Measurements from ENCODE around the gene NFIC. TPM values are rescaled to one million over a fixed set of nuclear protein-coding genes. Genes with fewer than 3 reads are reported as not detected.

The NFIC gene
- total and polyA plus RNA-seq, 10 of the 15 experiments (the other 5 are each of a cell fraction or from before 2014, with no cell fraction given) = 0.71 to 53.5 (median 10.2) TPM

DNA sequence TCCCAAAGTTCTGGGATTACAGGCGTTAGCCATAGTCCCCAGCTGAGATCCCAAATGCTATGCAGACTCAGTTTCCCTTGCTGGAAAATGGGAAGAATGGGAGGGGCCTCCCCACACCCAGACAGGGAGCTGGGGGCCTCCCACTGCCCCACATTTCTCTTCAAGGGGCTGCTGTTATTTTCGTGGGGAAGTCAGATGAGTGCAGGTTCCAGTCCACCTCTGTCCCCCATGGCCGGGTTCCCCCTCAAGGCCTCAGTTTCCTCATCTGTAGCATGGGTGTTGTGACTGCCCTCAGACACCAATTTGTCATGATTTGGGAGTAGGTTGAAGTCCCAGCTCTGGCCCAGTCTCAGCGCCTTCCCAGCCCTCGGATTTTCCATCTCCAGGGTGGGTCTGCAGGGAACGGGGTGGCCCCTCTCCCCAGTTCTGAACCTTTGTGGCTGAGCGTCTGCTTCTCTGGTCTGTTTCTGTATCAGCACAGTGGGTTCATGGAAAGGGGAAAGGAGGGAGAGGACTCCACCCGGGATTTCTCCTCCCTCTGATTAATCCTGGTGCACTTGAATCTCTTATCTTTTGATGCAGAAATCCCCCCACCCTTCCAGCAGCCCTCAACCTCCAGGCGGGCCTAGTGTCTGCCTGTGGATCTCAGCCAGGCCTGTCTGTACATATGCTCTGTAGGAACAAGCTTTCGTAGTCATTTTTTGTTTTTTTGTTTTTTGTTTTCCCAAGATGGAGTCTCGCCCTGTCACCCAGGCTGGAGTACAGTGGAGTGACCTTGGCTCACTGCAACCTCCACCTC, 12.2 kb downstream of the NFIC start:
- ATAC-seq (no peak), DNase-seq (ENCODE audit: low read depth, low spot score) (no peak), FAIRE-seq (no peak)
- RAD21 ChIA-PET (ENCODE audit: unreplicated experiment) = no interaction called here
- H2AFZ ChIP-seq (ENCODE audit: control insufficient read depth, low read depth, low read length) = no peak overlapping the region
- no peaks in the 10 kb centered on the region for H3K9me3 ChIP-seq (replicated peaks; ENCODE audit: control insufficient read depth, insufficient read depth, low read length)
- 53% methylated on average over 11 of the region's 11 CpGs for WGBS (ENCODE audit: insufficient coverage, insufficient replicate concordance, low lambda C conversion rate, missing lambda C conversion rate)
- POLR2A ChIA-PET = interaction anchor here (0.7 kb wide), 2 partner anchors 318 to 325 kb away, joined by 3 to 4 read pairs; no protein-coding TSS in a partner anchor
- H3K4me1 ChIP-seq (ENCODE audit: control insufficient read depth, insufficient read depth, low read length) = peaks cover 9% of the 10 kb centered on the region
- H3K79me2 ChIP-seq (ENCODE audit: control insufficient read depth, insufficient read depth, low read length) = peaks cover 55% of the 10 kb centered on the region
- H4K20me1 ChIP-seq (ENCODE audit: control insufficient read depth, insufficient read depth) = peaks cover 2% of the 10 kb centered on the region; the same call in 1 of the 2 replicates
- H3K4me2 ChIP-seq (ENCODE audit: control insufficient read depth, insufficient read depth) = no peak overlapping the region
- in situ Hi-C loops (cut with MboI) (no loop called here), intact Hi-C loops (cut with micrococcal nuclease; ENCODE audit: unreplicated experiment) (no loop called here)
- CTCF ChIA-PET = interaction anchor here (0.6 kb wide), 1 partner anchor 434 kb away, joined by 4 read pairs; no protein-coding TSS in a partner anchor
- peaks cover 0 to 18% of the 10 kb centered on the region in 2 experiments; a peak in 3 of 4 replicates for H3K36me3 ChIP-seq (ENCODE audit: control insufficient read depth in 2 of 2, insufficient read depth in 2 of 2, low read length in 1 of 2)
- no peak overlapping the region for H3K9ac ChIP-seq (ENCODE audit: control insufficient read depth, insufficient read depth, low read length)
- BruUV-seq (replicated peaks) = no TSS peak
- SMC1A ChIA-PET (ENCODE audit: uncharacterized antibody, unreplicated experiment) = no interaction called here
- TF ChIP-seq TCF12 (IDR thresholded peaks at IDR 0.05; ENCODE audit: low read depth, low read length) (no peak), SP1 (IDR thresholded peaks at IDR 0.05; ENCODE audit: low read depth, low read length) (no peak), ZNF384 (IDR thresholded peaks at IDR 0.05; ENCODE audit: borderline replicate concordance, low read depth, low read length) (no peak)
- TF ChIP-seq, protein P1, sequence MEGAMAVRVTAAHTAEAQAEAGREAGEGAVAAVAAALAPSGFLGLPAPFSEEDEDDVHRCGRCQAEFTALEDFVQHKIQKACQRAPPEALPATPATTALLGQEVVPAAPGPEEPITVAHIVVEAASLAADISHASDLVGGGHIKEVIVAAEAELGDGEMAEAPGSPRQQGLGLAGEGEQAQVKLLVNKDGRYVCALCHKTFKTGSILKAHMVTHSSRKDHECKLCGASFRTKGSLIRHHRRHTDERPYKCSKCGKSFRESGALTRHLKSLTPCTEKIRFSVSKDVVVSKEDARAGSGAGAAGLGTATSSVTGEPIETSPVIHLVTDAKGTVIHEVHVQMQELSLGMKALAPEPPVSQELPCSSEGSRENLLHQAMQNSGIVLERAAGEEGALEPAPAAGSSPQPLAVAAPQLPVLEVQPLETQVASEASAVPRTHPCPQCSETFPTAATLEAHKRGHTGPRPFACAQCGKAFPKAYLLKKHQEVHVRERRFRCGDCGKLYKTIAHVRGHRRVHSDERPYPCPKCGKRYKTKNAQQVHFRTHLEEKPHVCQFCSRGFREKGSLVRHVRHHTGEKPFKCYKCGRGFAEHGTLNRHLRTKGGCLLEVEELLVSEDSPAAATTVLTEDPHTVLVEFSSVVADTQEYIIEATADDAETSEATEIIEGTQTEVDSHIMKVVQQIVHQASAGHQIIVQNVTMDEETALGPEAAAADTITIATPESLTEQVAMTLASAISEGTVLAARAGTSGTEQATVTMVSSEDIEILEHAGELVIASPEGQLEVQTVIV (IDR thresholded peaks at IDR 0.05; ENCODE audit: borderline replicate concordance, partially characterized antibody) = no peak
- no peaks in the 10 kb centered on the region for H3K27me3 ChIP-seq (replicated peaks in 1 of 2; ENCODE audit: control insufficient read depth in 2 of 2, insufficient read depth in 2 of 2, low read length in 1 of 2)
- H3K4me3 ChIP-seq = no peak overlapping the region
- H3K27ac ChIP-seq (ENCODE audit: control insufficient read depth, insufficient read depth) = no peak overlapping the region
